Heart left ventricle (tissue), 13 donors: ENCODE data around the gene BCR.

ENCODE experiments used
- POLR2A ChIP-seq, 2 donors: fragments of 450-650 bp; IDR thresholded peaks; one replicate each; pipeline ENCODE4 v1.6.1; 2017; ENCODE audit warnings: antibody characterized with exemption in 2 of 2, mild to moderate bottlenecking in 2 of 2, moderate library complexity in 2 of 2
- TF ChIP-seq, protein P1 (sequence below), 12 donors: fragments of 200-600 bp; sonication (generic) in 4 of 12; IDR thresholded peaks; one replicate each; pipeline versions ENCODE4 v1.5.0 to v1.8.0; 2018 to 2022; ENCODE audit warnings: antibody characterized with exemption in 12 of 12, mild to moderate bottlenecking in 5 of 12
- donor health status: ischemic (EF 13 %, LVEDD 7.1; RV severe dilation, severe dysfunction).
- donor health status: DM: no; HTN: yes; CAD: no.
- donor health status: DM: no; HTN: no; CAD: no.
- donor health status: ischemic (EF 25% LVEDD 6.9; RV normal size, moderate dysfunction).
- donor health status: ischemic (EF 25% LVEDD 5.7; RV mildly dilated, moderate dysfunction).
- donor health status: ischemic (EF 35%, LVEDD 5.7; RV mildly dilated, moderate dysfunction).
- donor health status: nonischemic (EF 11% LVEDD 7.7; RV severe dilation, severe dysfunction).
- donor health status: DM: yes; HTN: yes; CAD: no.
- donor health status: PGD.
- donor health status: ischemic (EF 29% LVEDD 5.4; RV normal size, mild dysfunction).
- donor health status: nonischemic (EF 23%, LVEDD 6.1; RV moderate dilation, normal function).

- TF ChIP-seq, protein P1, sequence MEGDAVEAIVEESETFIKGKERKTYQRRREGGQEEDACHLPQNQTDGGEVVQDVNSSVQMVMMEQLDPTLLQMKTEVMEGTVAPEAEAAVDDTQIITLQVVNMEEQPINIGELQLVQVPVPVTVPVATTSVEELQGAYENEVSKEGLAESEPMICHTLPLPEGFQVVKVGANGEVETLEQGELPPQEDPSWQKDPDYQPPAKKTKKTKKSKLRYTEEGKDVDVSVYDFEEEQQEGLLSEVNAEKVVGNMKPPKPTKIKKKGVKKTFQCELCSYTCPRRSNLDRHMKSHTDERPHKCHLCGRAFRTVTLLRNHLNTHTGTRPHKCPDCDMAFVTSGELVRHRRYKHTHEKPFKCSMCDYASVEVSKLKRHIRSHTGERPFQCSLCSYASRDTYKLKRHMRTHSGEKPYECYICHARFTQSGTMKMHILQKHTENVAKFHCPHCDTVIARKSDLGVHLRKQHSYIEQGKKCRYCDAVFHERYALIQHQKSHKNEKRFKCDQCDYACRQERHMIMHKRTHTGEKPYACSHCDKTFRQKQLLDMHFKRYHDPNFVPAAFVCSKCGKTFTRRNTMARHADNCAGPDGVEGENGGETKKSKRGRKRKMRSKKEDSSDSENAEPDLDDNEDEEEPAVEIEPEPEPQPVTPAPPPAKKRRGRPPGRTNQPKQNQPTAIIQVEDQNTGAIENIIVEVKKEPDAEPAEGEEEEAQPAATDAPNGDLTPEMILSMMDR (IDR thresholded peaks at IDR 0.05), result no peak
- TF ChIP-seq POLR2A (IDR thresholded peaks at IDR 0.05), result no peak
Observed at GRCh38 chr22:23289130-23289503, 108.8 kb downstream of the BCR start.
